IMR-90 (cell line): Measurements from ENCODE around the gene NPAS3. TPM values are rescaled to one million over a fixed set of nuclear protein-coding genes. Genes with fewer than 3 reads are reported as not detected.

ENCODE experiments used
- ATAC-seq: fragments of 200-7000 bp; cut with Tn5 transposase; 2 replicates; pipeline ENCODE4 v1.9.1; 2020; ENCODE audit warnings: low read depth, mild to moderate bottlenecking, moderate library complexity
- BruUV-seq: library from RNA; stranded (reverse); fragments of 400-500 nt; replicated peaks from 2 replicates; lab custom pipeline; 2021; lab: Mats Ljungman, UMichigan
- CTCF ChIA-PET: fragments of 300-600 bp; formaldehyde crosslinking; extraction: SDS; loops from one replicate; lab custom pipeline; 2021; ENCODE audit warnings: antibody characterized with exemption; lab: Yijun Ruan, JAX
- POLR2A ChIA-PET: fragments of 300-600 bp; sonication (Branson Sonifier 250); formaldehyde crosslinking; loops from one replicate; lab custom pipeline; 2022; ENCODE audit warnings: antibody characterized with exemption; ENCODE audit not compliant: unreplicated experiment; lab: Charles Lee
- DNase-seq: peaks from one replicate; pipeline ENCODE4 v3.0.0; 2013
- H2AFZ ChIP-seq: replicated peaks from 2 replicates; pipeline ENCODE3; 2013; ENCODE audit warnings: low read length, mild to moderate bottlenecking; ENCODE audit not compliant: poor library complexity
- H2AK5ac ChIP-seq: 2 replicates; pipeline ENCODE4 v1.6.1; 2013; ENCODE audit warnings: low read depth, low read length, inconsistent platforms
- H2AK9ac ChIP-seq: replicated peaks from 2 replicates; pipeline ENCODE3; 2013; ENCODE audit warnings: mild to moderate bottlenecking, low read depth, low read length, moderate library complexity; ENCODE audit not compliant: poor library complexity
- H2BK120ac ChIP-seq: 2 replicates; pipeline ENCODE4 v1.6.1; 2013; ENCODE audit warnings: low read depth, low read length, inconsistent platforms
- H2BK15ac ChIP-seq: 3 replicates; pipeline ENCODE4 v1.6.1; 2013; ENCODE audit warnings: low read depth, low read length, inconsistent platforms
- H2BK20ac ChIP-seq: 2 replicates; pipeline ENCODE4 v1.6.1; 2013; ENCODE audit warnings: low read depth, mild to moderate bottlenecking, inconsistent platforms, low read length, moderate library complexity
- H2BK5ac ChIP-seq: 2 replicates; pipeline ENCODE4 v1.6.1; 2013; ENCODE audit warnings: mild to moderate bottlenecking, low read depth, low read length, inconsistent platforms; ENCODE audit not compliant: poor library complexity, severe bottlenecking
- H3K14ac ChIP-seq: replicated peaks from 2 replicates; pipeline ENCODE4 v1.6.1; 2013; ENCODE audit warnings: low read depth, low read length, inconsistent platforms
- H3K18ac ChIP-seq: 2 replicates; pipeline ENCODE4 v1.6.1; 2013; ENCODE audit warnings: low read depth, low read length, control low read depth
- H3K23ac ChIP-seq: 2 replicates; pipeline ENCODE4 v1.6.1; 2013; ENCODE audit warnings: low read depth, low read length, inconsistent platforms
- H3K27ac ChIP-seq: 2 replicates; pipeline ENCODE4 v1.5.1; 2013; ENCODE audit warnings: mild to moderate bottlenecking, control low read depth, low read length; ENCODE audit not compliant: insufficient read depth
- H3K27me3 ChIP-seq: 2 replicates; pipeline ENCODE4 v1.6.1; 2013; ENCODE audit warnings: low read length; ENCODE audit not compliant: control insufficient read depth, insufficient read depth
- H3K36me3 ChIP-seq: 2 replicates; pipeline ENCODE4 v1.6.1; 2013; ENCODE audit warnings: low read length, mixed read lengths; ENCODE audit not compliant: control insufficient read depth, insufficient read depth
- H3K4ac ChIP-seq: 2 replicates; pipeline ENCODE4 v1.6.1; 2013; ENCODE audit warnings: low read depth, low read length, inconsistent platforms
- H3K4me1 ChIP-seq: 2 replicates; pipeline ENCODE4 v1.6.1; 2013; ENCODE audit warnings: low read length, mixed read lengths; ENCODE audit not compliant: control insufficient read depth, insufficient read depth
- H3K4me2 ChIP-seq: 2 replicates; pipeline ENCODE4 v1.6.1; 2013; ENCODE audit warnings: low read depth, mild to moderate bottlenecking, control low read depth, low read length, moderate library complexity
- H3K4me3 ChIP-seq: 2 replicates; pipeline ENCODE4 v1.5.1; 2013; ENCODE audit warnings: low read depth, mild to moderate bottlenecking, control low read depth, low read length, moderate library complexity; ENCODE audit not compliant: insufficient read depth
- H3K56ac ChIP-seq: 2 replicates; pipeline ENCODE4 v1.6.1; 2013; ENCODE audit warnings: low read length, inconsistent platforms; ENCODE audit not compliant: insufficient read depth; ENCODE audit errors: extremely low read depth
- H3K79me1 ChIP-seq, 2 experiments: 2 replicates each; pipeline ENCODE4 v1.6.1; 2013; ENCODE audit warnings: low read length in 2 of 2, inconsistent platforms in 1 of 2, low read depth in 1 of 2
- H3K9ac ChIP-seq: 2 replicates; pipeline ENCODE4 v1.6.1; 2013; ENCODE audit warnings: low read depth, low read length, control low read depth
- H3K9me1 ChIP-seq: 2 replicates; pipeline ENCODE4 v1.6.1; 2013; ENCODE audit warnings: low read length, inconsistent platforms; ENCODE audit not compliant: insufficient read depth
- H3K9me3 ChIP-seq: 2 replicates; pipeline ENCODE4 v1.6.1; 2013; ENCODE audit warnings: low read length; ENCODE audit not compliant: control insufficient read depth, insufficient read depth
- H4K20me1 ChIP-seq: 2 replicates; pipeline ENCODE4 v1.6.1; 2013; ENCODE audit warnings: low read length, inconsistent platforms; ENCODE audit not compliant: insufficient read depth
- H4K5ac ChIP-seq: 2 replicates; pipeline ENCODE4 v1.6.1; 2013; ENCODE audit warnings: mild to moderate bottlenecking, low read depth, low read length, control low read depth
- H4K8ac ChIP-seq, 2 experiments: 2 replicates each; pipeline ENCODE4 v1.6.1; 2013; ENCODE audit warnings: low read depth in 2 of 2, low read length in 2 of 2, control low read depth in 1 of 2, inconsistent platforms in 1 of 2
- H4K91ac ChIP-seq: 2 replicates; pipeline ENCODE4 v1.6.1; 2013; ENCODE audit warnings: low read depth, low read length, inconsistent platforms; ENCODE audit not compliant: insufficient read depth
- NFE2L2 ChIP-seq: fragments of 150-350 bp; IDR thresholded peaks from 2 replicates; pipeline ENCODE4 v1.6.1; 2016; ENCODE audit warnings: low read depth, mild to moderate bottlenecking, low read length
- dilution Hi-C: fragments of 300-500 bp; cut with HindIII; formaldehyde crosslinking; loops from one replicate; pipeline ENCODE4 v1.14.3; 2018; ENCODE audit warnings: low sequenced_read_pairs; ENCODE audit not compliant: unreplicated experiment
- in situ Hi-C: fragments of 300-500 bp; cut with MboI; formaldehyde crosslinking; loops from 3 replicates; pipeline ENCODE4 v1.14.3; 2019; ENCODE audit warnings: low sequenced_read_pairs, inconsistent platforms, mixed read lengths
- intact Hi-C: fragments of 100-400 bp; cut with micrococcal nuclease; formaldehyde crosslinking; loops from 2 replicates; pipeline ENCODE4 v1.10.0; 2022
- polyA plus RNA-seq, 3 experiments: library from polyadenylated mRNA; depleted of rRNA; stranded (reverse); fragments of >200 nt; gene quantifications; 2 replicates each; pipeline ENCODE4 v1.2.3, GENCODE V29; 2012; ENCODE audit warnings: low replicate concordance in 1 of 3
- total RNA-seq: library from RNA; depleted of rRNA; stranded (reverse); fragments of >200 nt; gene quantifications from 2 replicates; pipeline ENCODE4 v1.2.3, GENCODE V29; 2012
- TF ChIP-seq, protein P1 (sequence below): conservative IDR thresholded peaks from 2 replicates; pipeline ENCODE4 v1.5.1; 2012; ENCODE audit warnings: mild to moderate bottlenecking, low read depth, low read length, improper control_type of control experiment

NPAS3 gene
- total and polyA plus RNA-seq, 2 of the 4 experiments (the other 2 are of a cell fraction), result not detected

- H4K5ac ChIP-seq, result no peak overlapping the region
- no peak overlapping the region for H2BK15ac ChIP-seq
- ATAC-seq, result no peak
- H2BK5ac ChIP-seq, result no peak overlapping the region
- no peak overlapping the region for H4K8ac ChIP-seq
- dilution Hi-C loops, result no loop called here
- no peaks in the 10 kb centered on the region for H3K27me3 ChIP-seq
- H2AFZ ChIP-seq, result no peak overlapping the region
- no peak overlapping the region for H3K18ac ChIP-seq
- ChIA-PET CTCF (no interaction called here), POLR2A (no interaction called here)
- no TSS peak for BruUV-seq
- H3K9me3 ChIP-seq, result no peaks in the 10 kb centered on the region; the same call in 1 of the 2 replicates
- no peaks in the 10 kb centered on the region for H3K36me3 ChIP-seq
- H4K91ac ChIP-seq, result no peak overlapping the region
- intact Hi-C loops, result no loop called here
- H3K4me2 ChIP-seq, result no peak overlapping the region
- H2AK9ac ChIP-seq, result no peak overlapping the region
- TF ChIP-seq, protein P1, sequence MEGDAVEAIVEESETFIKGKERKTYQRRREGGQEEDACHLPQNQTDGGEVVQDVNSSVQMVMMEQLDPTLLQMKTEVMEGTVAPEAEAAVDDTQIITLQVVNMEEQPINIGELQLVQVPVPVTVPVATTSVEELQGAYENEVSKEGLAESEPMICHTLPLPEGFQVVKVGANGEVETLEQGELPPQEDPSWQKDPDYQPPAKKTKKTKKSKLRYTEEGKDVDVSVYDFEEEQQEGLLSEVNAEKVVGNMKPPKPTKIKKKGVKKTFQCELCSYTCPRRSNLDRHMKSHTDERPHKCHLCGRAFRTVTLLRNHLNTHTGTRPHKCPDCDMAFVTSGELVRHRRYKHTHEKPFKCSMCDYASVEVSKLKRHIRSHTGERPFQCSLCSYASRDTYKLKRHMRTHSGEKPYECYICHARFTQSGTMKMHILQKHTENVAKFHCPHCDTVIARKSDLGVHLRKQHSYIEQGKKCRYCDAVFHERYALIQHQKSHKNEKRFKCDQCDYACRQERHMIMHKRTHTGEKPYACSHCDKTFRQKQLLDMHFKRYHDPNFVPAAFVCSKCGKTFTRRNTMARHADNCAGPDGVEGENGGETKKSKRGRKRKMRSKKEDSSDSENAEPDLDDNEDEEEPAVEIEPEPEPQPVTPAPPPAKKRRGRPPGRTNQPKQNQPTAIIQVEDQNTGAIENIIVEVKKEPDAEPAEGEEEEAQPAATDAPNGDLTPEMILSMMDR, result no peak
- no peak for TF ChIP-seq NFE2L2
- H4K20me1 ChIP-seq, result no peaks in the 10 kb centered on the region
- no peak overlapping the region for H3K27ac ChIP-seq
- H3K23ac ChIP-seq, result no peak overlapping the region
- no peak overlapping the region for H3K56ac ChIP-seq
- DNase-seq, result no peak
- H2BK20ac ChIP-seq, result no peak overlapping the region
- H2AK5ac ChIP-seq, result no peak overlapping the region
- H3K4ac ChIP-seq, result no peak overlapping the region
- no peak overlapping the region for H2BK120ac ChIP-seq
- no peak overlapping the region for H3K4me3 ChIP-seq
- H3K9ac ChIP-seq, result no peak overlapping the region
- H3K4me1 ChIP-seq, result no peaks in the 10 kb centered on the region
- no peaks in the 10 kb centered on the region for H3K9me1 ChIP-seq
- in situ Hi-C loops, result no loop called here
- no peak overlapping the region for H3K14ac ChIP-seq
- H3K79me1 ChIP-seq, result no peaks in the 10 kb centered on the region
Measured at GRCh38 chr14:33191855-33192254, 253.2 kb downstream of the NPAS3 start.
